HG03558 (cell line): Measurements from ENCODE around the gene C2orf69.

Experiments
- ATAC-seq: cut with Tn5 transposase; IDR thresholded peaks from one replicate; pipeline ENCODE4 v1.9.1; 2021; ENCODE audit warnings: moderate number of reproducible peaks; ENCODE audit not compliant: unreplicated experiment; ENCODE audit errors: extremely low read depth

The C2orf69 gene

GRCh38 chr2:199962203-199962602, 51.1 kb downstream of the C2orf69 start:
- ATAC-seq, result no peak

GRCh38 chr2:199966405-199966804, 55.3 kb downstream of the C2orf69 start:
- ATAC-seq, result no peak

DNA sequence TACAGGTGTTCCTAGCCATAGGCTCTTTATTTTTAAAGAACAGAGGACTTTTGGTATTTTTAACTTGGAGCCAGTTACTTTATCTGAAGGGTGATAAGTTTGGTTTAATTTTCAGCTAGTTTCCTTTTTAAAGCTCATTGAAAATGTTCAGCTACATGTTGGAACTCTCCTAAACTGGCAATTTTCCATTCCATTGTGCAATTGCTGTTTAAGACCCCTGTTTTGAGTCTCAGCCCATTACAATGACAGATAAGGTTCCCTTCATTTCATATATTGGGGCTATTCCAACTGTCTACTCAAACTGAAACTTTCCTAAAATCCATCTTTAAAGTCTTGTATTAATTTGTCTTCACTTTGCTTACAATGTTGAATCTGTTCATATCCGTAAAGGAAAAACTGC, 55.9 kb downstream of the C2orf69 start:
- ATAC-seq, result no peak

- ATAC-seq, result no peak
Observed at GRCh38 chr2:199968126-199968525, 57.0 kb downstream of the C2orf69 start.

GRCh38 chr2:199972088-199972626, 61.1 kb downstream of the C2orf69 start:
- ATAC-seq, result no peak

DNA sequence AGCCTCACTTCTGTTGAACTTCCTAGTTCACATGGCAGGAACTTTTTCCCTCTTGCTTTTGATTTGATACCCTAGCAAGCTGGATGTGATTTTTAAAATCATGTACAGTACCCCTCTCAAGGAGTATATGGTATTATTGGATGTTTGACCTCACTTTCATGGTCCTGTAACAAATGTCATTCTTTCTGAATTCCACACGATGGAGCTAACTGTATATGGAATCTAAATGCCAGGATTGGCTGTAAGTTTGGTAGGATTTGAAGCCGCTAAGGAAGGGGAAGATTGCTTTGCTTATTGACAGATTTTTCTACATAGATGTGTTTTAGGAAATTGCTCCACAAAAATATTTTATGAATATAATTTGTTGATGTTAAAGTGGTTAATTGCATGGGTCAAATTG, 62.6 kb downstream of the C2orf69 start:
- ATAC-seq, result no peak

DNA sequence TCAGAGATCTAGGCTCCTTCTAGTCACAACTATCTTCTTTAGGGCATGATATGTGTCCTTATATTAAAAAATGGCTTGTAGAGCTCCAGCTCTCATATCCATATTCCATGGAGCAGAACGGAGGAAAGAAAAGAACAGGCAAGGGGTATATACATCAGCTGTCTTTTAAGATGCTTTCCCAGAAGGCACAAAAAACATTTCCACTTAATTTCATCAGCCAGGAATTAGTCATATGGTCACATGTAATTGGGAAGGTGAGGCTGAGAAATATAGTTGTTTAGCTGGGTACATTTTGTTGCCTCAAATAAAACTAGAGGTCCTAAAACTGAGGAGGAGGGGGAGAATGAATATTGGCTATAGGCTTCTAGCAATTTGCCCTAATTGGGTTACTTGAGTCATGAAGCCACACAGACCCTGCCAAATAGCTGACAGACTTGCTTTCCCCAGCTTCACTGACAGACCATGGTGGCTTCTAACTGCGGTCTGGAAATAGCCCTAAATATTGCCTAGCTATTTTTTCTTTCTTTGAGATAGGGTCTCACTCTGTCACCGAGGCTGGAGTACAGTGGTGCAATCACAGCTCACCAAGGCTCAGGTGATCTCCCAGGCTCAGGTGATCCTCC, 64.3 kb downstream of the C2orf69 start:
- no peak for ATAC-seq
